ENCODE data around the gene DDX56.

GRCh38 chr7:44565795-44566559 is 7.7 kb downstream of the DDX56 start:
- TF ChIP-seq ZNF274 (CRISPR knock-in tag; IDR thresholded peaks at IDR 0.05) (no peak; the same call in 1 of the 2 replicates), JUND (CRISPR knock-in tag; IDR thresholded peaks at IDR 0.05) (no peak), HMGXB4 (CRISPR knock-in tag; IDR thresholded peaks at IDR 0.05; ENCODE audit: borderline replicate concordance in 1 of 2, low read depth in 1 of 2) (no peak), ZNF296 (CRISPR knock-in tag; conservative IDR thresholded peaks at IDR 0.05) (no peak), ZNF776 (CRISPR knock-in tag; IDR thresholded peaks at IDR 0.05) (no peak), REST (IDR thresholded peaks at IDR 0.05; ENCODE audit: borderline replicate concordance in 1 of 2, low read depth in 1 of 2, low read length in 2 of 2) (no peak), MYNN (CRISPR knock-in tag; IDR thresholded peaks at IDR 0.05; ENCODE audit: low read depth) (no peak), ZNF646 (CRISPR knock-in tag; IDR thresholded peaks at IDR 0.05) (no peak), POLR2AphosphoS5 (IDR thresholded peaks at IDR 0.05; ENCODE audit: low read depth, low read length) (no peak), MBNL3 (CRISPR knock-in tag; conservative IDR thresholded peaks at IDR 0.05) (no peak)

Measured in HepG2 (cell line).